ENCODE data around the gene CEP70. TPM values are rescaled to one million over a fixed set of nuclear protein-coding genes. Genes with fewer than 3 reads are reported as not detected.

CEP70 gene
- total RNA-seq, 4 donors from 2014 or later = 13.0 to 25.3 (median 17.5) TPM

GRCh38 chr3:138460536-138461205, 133.4 kb downstream of the CEP70 start:
- TF ChIP-seq, protein P1, sequence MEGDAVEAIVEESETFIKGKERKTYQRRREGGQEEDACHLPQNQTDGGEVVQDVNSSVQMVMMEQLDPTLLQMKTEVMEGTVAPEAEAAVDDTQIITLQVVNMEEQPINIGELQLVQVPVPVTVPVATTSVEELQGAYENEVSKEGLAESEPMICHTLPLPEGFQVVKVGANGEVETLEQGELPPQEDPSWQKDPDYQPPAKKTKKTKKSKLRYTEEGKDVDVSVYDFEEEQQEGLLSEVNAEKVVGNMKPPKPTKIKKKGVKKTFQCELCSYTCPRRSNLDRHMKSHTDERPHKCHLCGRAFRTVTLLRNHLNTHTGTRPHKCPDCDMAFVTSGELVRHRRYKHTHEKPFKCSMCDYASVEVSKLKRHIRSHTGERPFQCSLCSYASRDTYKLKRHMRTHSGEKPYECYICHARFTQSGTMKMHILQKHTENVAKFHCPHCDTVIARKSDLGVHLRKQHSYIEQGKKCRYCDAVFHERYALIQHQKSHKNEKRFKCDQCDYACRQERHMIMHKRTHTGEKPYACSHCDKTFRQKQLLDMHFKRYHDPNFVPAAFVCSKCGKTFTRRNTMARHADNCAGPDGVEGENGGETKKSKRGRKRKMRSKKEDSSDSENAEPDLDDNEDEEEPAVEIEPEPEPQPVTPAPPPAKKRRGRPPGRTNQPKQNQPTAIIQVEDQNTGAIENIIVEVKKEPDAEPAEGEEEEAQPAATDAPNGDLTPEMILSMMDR (IDR thresholded peaks at IDR 0.05; ENCODE audit: low read depth) = no peak

GRCh38 chr3:138459619-138460535, 134.2 kb downstream of the CEP70 start:
- TF ChIP-seq, protein P1 (IDR thresholded peaks at IDR 0.05; ENCODE audit: low read depth) = no peak

DNA sequence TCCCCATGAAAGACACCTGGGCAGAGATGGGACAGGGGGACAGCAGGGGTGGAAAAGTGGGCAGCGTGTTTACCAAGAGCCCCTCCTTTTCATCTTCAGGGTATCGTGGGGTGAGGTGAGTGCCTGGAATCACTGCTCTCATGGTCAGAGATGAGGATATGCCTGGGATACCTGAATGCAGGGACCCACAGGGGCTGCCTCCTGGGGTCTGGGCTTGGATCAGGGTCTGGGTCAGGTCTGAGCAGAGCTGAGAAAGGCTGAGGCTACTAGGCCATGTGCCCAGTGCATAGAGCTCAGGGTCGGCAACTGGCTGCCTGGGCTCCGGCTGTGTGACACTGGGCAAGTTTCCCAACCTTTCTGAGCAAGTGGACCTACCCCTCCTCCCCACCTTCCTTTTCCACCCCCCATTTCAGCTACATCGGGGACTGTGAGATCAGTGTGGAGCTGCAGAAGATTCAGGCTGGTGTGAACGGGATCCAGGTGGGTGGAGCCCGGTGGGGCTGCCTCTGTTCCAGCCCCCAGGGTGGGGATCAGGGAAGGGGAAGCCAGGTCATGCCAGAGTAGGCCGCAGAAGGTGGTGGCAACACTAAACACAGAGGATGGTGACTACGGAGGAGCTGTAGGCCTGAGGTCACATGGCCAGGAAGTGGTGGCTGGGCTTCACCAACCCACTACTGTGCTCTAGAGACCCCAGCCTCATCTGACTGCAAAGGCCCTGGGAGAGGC, 135.1 kb downstream of the CEP70 start:
- TF ChIP-seq, protein P1 (IDR thresholded peaks at IDR 0.05; ENCODE audit: low read depth) = no peak

DNA sequence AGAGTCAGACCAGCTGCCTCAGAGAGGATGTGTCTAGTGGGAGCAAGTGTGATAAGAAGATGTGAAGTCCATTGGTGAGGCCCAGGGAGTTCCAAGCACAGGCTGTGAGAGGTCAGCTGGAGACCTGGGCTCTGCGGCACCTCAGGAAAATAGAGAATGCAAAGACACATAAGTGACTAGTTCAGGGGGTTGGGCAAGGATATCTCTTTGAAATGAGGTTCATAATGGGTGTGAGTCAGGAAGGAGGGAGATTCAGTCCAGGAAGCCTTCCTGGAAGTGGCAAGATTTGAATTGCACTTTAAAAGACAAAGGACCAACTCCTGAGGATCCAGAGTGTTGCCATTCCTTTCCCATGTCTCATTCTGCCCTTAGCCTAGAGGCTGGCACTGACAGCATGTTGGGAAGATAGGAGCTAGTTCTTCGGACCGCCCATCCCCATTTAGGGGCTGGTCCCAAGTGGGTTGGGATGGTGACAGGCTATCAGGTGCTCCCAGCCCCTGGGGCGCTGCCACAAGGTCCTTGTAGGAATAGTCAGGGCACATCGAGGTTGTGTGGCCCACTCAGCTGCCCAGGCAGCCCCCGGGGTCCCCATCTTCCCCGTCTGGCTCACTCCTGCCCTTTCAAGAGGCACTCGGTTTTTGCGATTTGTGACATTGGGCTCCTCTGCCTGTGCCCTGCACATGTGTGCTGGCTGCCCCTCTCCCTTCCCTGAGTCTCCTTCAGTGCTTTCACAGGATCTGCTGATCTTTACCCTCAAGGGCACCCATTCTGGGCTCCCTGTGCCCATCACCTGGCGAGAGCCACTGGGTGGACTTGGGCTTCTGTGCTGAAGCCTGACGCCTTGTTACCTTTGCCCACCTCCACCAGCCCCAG, 136.0 kb downstream of the CEP70 start:
- TF ChIP-seq, protein P1 (IDR thresholded peaks at IDR 0.05; ENCODE audit: low read depth) = no peak

DNA sequence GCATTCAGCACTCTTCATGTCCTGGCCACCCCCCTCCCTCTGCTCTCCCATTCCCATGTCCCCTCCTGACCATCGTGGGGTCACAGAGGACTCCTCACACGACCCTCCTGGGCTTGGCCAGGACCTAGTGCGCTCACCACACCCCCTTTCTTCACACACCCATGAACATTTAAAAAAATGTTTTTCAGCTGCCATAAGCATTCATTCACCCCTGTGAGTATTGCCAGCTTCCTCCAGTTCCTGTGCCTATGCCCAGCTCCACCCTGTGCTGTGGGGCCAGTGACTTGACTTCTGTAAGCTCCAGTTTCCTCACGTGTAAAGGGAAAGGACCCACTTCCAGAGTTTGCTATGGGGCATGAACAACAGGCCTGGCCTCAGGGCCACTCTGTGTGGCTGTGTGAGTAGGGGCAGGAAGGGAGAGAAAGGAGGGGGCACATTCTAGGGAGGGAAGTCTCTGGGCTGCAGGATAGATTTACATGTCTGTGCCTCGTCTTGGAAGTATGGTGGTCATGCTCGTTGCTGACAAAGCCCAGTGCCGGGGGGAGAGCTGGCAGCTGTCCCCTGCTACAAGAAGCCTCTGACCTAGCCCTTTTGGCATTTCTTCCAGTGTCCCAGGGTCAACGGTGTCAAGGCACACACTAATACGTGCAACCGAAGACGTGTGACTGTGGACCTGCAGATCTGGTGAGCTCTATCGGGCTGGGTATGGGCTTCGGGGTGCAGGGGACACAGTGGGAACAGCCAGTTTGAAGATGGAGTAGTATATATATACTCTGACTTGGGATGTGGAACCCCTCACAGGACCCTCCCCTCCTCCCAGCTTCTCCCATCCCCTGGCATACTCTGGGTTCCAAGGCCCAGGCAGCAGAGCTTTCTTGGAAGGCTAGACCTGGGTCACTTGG, 136.8 kb downstream of the CEP70 start:
- TF ChIP-seq, protein P1 (IDR thresholded peaks at IDR 0.05; ENCODE audit: low read depth) = no peak

Data from subcutaneous adipose tissue (tissue), 4 donors.